ENCODE measurements around the gene EPS15. TPM values are rescaled to one million over a fixed set of nuclear protein-coding genes. Genes with fewer than 3 reads are reported as not detected.
"Not testable (repeated sequence)": the region's sequence is repeated elsewhere in the genome, so short reads cannot be mapped to it uniquely, and the experiment has no call there.

EPS15 gene
- total RNA-seq, 2 donors from 2014 or later = 123 to 197 TPM

- Histone ChIP-seq H3K27me3 (replicated peaks; ENCODE audit: insufficient read depth) (no peaks in the 10 kb centered on the region), H3K27ac (peak overlapping the region in 1 of 2 donors; percentile 36), H3K4me1 (ENCODE audit: control insufficient read depth in 1 of 2, low read depth in 2 of 2) (peaks cover 11 to 29% of the 10 kb centered on the region in 2 donors), H3K9me3 (no peaks in the 10 kb centered on the region), H3K36me3 (peaks cover 33% of the 10 kb centered on the region), H3K4me3 (no peak overlapping the region)
- ATAC-seq (ENCODE audit: insufficient number of reproducible peaks, low FRiP score, low read depth) (no peak), DNase-seq (ENCODE audit: low spot score) (no peak)
- TF ChIP-seq, protein P1, sequence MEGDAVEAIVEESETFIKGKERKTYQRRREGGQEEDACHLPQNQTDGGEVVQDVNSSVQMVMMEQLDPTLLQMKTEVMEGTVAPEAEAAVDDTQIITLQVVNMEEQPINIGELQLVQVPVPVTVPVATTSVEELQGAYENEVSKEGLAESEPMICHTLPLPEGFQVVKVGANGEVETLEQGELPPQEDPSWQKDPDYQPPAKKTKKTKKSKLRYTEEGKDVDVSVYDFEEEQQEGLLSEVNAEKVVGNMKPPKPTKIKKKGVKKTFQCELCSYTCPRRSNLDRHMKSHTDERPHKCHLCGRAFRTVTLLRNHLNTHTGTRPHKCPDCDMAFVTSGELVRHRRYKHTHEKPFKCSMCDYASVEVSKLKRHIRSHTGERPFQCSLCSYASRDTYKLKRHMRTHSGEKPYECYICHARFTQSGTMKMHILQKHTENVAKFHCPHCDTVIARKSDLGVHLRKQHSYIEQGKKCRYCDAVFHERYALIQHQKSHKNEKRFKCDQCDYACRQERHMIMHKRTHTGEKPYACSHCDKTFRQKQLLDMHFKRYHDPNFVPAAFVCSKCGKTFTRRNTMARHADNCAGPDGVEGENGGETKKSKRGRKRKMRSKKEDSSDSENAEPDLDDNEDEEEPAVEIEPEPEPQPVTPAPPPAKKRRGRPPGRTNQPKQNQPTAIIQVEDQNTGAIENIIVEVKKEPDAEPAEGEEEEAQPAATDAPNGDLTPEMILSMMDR (IDR thresholded peaks at IDR 0.05) = no peak
Measured at GRCh38 chr1:51410568-51411460, 108.3 kb downstream of the EPS15 start.

GRCh38 chr1:51409755-51410541 lies 109.1 kb downstream of the EPS15 start:
- H3K4me3 ChIP-seq; H3K27me3 ChIP-seq (replicated peaks; ENCODE audit: insufficient read depth); DNase-seq (ENCODE audit: low spot score); H3K9me3 ChIP-seq; ATAC-seq (ENCODE audit: insufficient number of reproducible peaks, low FRiP score, low read depth): not testable (repeated sequence)
- H3K36me3 ChIP-seq = peaks cover 41% of the 10 kb centered on the region
- peaks cover 10 to 27% of the 10 kb centered on the region in 2 donors for H3K4me1 ChIP-seq (ENCODE audit: control insufficient read depth in 1 of 2, low read depth in 2 of 2)
- peak overlapping the region in 1 of 2 donors; percentile 38 for H3K27ac ChIP-seq

DNA sequence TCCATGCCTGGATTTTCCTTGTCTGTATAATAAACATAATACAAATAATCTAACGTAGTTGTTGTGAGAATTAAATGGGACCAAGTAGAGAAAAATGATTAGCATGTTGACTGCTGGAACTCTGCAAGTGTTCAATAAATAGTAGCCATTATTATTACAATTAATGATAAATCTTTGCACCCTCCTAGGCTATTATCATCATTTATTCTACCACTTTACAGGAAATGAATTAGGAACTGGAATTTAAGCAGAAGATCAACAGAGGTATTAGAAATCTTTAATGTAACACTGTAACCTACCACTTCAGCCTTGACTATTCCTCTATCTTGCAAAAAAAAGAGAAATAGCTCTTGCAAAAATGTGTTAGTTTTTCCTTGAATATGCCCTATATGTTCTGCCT lies 126.8 kb downstream of the EPS15 start:
- no peak for ATAC-seq (ENCODE audit: insufficient number of reproducible peaks, low FRiP score, low read depth)
- Histone ChIP-seq H3K4me1 (ENCODE audit: control insufficient read depth in 1 of 2, low read depth in 2 of 2) (no peaks in the 10 kb centered on the region), H3K27ac (no peak overlapping the region), H3K27me3 (replicated peaks; ENCODE audit: insufficient read depth) (no peaks in the 10 kb centered on the region), H3K9me3 (no peaks in the 10 kb centered on the region), H3K36me3 (peaks cover 14% of the 10 kb centered on the region), H3K4me3 (no peak overlapping the region)
- TF ChIP-seq, protein P1 (IDR thresholded peaks at IDR 0.05) = no peak
- no peak for DNase-seq (ENCODE audit: low spot score)

GRCh38 chr1:51390641-51391040 lies 128.4 kb downstream of the EPS15 start:
- DNase-seq (ENCODE audit: low spot score); H3K36me3 ChIP-seq; H3K27me3 ChIP-seq (replicated peaks; ENCODE audit: insufficient read depth); H3K9me3 ChIP-seq; H3K4me1 ChIP-seq (ENCODE audit: control insufficient read depth in 1 of 2, low read depth in 2 of 2); H3K27ac ChIP-seq; ATAC-seq (ENCODE audit: insufficient number of reproducible peaks, low FRiP score, low read depth); H3K4me3 ChIP-seq: not testable (repeated sequence)

DNA sequence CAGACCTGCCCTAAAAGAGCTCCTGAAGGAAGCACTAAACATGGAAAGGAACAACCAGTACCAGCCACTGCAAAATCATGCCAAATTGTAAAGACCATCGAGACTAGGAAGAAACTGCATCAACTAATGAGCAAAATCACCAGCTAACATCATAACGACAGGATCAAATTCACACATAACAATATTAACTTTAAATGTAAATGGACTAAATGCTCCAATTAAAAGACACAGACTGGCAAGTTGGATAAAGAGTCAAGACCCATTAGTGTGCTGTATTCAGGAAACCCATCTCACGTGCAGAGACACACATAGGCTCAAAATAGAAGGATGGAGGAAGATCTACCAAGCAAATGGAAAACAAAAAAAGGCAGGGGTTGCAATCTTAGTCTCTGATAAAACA lies 131.8 kb downstream of the EPS15 start:
- H3K27me3 ChIP-seq (replicated peaks; ENCODE audit: insufficient read depth) = not testable (repeated sequence)
- H3K36me3 ChIP-seq = peaks cover 16% of the 10 kb centered on the region

GRCh38 chr1:51386259-51386658 lies 132.8 kb downstream of the EPS15 start:
- not testable (repeated sequence) for H3K4me1 ChIP-seq (ENCODE audit: control insufficient read depth in 1 of 2, low read depth in 2 of 2); DNase-seq (ENCODE audit: low spot score); H3K9me3 ChIP-seq; H3K27me3 ChIP-seq (replicated peaks; ENCODE audit: insufficient read depth); H3K27ac ChIP-seq; H3K4me3 ChIP-seq; ATAC-seq (ENCODE audit: insufficient number of reproducible peaks, low FRiP score, low read depth)
- H3K36me3 ChIP-seq = peaks cover 14% of the 10 kb centered on the region

More for the DNA sequence above, 131.8 kb downstream of the EPS15 start:
- H3K27ac ChIP-seq; DNase-seq (ENCODE audit: low spot score); H3K9me3 ChIP-seq; H3K4me3 ChIP-seq; ATAC-seq (ENCODE audit: insufficient number of reproducible peaks, low FRiP score, low read depth); H3K4me1 ChIP-seq (ENCODE audit: control insufficient read depth in 1 of 2, low read depth in 2 of 2): not testable (repeated sequence)

DNA sequence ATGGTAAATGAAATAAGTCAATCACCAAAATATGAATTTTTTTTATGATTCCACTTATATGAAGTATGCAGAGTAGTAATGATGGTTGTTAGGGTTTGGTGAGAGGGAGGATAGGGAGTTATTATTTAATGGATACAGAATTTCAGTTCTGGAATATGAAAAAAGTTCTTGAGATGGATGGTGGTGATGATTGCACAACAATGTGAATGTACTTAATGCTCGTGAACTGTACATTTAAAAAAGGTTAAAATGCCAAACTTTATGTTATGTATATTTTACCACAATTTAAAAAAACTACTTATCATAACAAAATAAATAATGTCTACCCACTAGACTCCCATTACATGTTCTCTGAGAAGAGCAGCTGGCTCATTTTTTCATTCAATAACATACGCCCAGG lies 133.3 kb downstream of the EPS15 start:
- TF ChIP-seq, protein P1 (IDR thresholded peaks at IDR 0.05) = no peak
- H3K4me3 ChIP-seq = no peak overlapping the region
- ATAC-seq (ENCODE audit: insufficient number of reproducible peaks, low FRiP score, low read depth) = no peak
- no peak for DNase-seq (ENCODE audit: low spot score)
- no peaks in the 10 kb centered on the region for H3K4me1 ChIP-seq (ENCODE audit: control insufficient read depth in 1 of 2, low read depth in 2 of 2)
- peaks cover 14% of the 10 kb centered on the region for H3K36me3 ChIP-seq
- H3K27ac ChIP-seq = no peak overlapping the region
- H3K9me3 ChIP-seq = no peaks in the 10 kb centered on the region
- no peaks in the 10 kb centered on the region for H3K27me3 ChIP-seq (replicated peaks; ENCODE audit: insufficient read depth)

Measured in thoracic aorta (tissue), 2 donors.